Measurements from ENCODE around the gene THTPA.

THTPA gene

DNA sequence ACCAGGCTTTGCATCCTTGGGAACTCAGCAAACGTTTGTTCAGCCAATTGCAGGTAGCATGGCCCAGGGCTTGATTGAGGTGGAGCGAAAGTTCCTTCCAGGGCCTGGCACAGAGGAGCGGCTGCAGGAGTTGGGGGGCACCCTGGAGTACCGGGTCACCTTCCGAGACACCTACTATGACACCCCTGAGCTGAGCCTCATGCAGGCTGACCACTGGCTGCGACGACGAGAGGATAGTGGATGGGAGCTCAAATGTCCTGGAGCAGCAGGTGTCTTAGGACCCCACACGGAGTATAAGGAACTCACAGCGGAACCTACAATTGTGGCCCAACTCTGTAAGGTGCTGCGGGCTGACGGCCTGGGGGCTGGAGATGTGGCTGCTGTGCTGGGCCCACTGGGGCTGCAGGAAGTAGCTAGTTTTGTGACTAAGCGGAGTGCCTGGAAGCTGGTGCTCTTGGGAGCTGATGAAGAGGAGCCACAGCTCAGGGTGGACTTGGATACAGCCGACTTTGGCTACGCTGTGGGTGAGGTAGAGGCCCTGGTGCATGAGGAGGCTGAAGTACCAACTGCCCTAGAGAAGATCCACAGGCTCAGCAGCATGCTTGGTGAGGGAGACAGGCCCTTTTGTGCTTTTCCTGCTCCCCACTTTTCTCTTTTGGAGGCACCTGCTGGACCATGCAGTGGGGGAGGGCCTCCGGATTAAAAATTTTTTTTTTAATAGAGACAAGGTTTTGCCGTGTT, 799 bp downstream of the THTPA start:
- no peak for DNase-seq

DNA sequence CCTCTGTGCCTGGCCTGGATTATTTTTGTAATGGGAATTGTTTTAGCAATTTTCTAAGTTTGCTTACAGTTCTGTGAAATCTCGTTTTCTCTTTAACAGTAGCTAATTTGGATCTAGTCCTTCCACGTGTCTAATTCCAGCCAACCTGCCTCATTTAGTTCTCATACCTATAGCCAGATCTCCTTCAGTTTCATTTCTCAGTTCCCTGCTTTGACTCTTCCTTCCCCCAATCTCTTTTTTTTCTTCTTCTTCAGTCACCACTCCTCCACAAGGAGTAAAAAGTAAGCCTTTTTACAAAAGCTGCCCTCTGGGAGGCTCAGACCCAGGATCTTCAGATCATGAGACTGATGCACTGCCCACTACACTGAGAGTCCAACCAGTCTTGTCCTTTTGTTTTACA, 1.4 kb downstream of the THTPA start:
- no peak for DNase-seq

DNA sequence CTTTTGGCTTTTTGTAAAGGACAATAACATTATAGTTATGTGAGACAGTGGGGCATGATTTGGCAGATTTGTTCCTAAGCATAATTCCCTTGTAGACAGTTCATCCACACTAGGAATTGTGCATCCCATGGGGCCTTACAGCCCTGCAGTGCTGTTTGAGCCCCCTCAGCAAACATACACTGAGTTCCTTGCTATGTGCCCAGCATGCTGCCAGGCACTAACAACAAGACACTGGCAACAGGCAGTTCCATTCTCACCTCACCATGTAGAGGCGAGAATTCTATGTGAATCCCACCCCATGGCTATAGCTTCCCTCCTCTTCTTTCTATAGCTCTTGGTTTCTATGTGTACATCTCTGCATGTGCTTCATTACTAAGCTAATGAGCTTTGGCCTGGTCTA, 1.9 kb downstream of the THTPA start:
- DNase-seq, result no peak

DNA sequence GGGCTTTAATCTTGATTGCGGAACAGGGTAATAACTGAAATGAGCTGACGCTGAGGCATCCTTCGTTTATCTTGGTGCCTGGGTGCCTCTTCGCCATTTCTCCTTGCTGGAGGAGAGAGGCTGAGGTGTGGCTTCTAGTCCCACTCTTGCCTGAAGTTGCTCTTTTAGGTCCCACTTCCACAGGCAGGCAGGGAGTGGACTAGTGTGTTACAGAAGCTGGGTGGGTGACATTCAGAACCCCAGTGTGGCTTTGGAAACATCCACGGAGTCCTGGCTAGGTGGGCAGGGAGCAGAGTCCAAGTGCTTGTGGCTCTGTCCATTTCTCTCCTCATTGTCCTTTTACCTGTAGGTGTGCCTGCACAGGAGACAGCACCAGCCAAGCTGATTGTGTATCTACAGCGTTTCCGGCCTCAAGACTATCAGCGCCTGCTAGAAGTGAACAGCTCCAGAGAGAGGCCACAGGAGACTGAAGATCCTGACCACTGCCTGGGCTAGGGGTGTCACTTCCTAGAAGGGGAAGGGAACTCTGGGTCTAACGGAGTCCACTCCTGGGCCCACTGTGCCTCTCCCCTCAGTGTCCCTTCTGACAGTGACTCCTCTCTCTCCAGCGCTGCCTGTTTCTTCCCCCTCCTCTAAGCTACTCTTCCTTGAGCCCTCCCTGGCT, 2.4 kb downstream of the THTPA start:
- DNase-seq, result no peak

DNA sequence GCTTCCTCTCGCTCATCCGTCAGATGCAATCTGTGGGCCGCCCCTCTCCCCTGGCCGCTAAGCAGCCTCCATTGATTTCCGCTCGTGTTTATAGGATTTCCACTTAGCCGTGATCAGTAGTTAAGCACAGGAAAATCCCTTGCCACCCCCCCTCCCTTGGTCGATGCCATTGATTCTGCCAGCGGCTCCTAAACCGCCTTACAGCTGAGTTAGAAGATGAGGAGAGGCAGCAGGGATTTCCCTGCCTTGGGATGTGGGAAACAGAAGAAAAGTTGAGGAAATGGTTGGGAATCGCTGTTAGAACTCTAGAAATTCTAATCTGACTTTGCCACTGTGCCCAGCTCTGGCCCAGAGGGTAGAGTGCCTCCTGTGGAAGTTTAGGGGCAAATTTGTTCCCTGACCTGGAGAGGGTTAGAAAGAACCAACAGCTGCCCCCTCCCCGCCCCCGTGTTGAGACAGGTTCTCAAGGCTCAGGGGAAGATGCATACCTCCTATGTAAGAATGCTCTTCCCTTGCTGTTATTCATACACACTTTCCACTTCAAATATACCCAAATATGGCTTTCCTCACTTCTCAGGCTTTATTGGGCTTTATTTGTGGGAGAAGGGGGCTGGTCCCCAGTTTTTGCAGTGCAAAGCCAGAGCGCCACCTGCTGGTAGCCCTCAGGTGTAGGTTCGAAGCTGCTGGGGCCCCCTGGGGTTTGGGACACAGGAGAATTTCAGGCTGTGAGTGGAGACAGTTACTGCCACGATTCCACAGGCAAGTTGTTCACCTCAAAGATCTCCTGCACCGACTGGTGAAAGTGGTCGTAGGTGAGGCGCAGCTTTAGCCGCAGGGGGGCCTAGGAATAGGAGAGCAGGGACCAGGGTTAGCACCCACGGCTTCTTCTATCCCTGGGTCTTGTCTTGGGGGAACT, 3.2 kb downstream of the THTPA start:
- DNase-seq, result peak; percentile 45 to 46

DNA sequence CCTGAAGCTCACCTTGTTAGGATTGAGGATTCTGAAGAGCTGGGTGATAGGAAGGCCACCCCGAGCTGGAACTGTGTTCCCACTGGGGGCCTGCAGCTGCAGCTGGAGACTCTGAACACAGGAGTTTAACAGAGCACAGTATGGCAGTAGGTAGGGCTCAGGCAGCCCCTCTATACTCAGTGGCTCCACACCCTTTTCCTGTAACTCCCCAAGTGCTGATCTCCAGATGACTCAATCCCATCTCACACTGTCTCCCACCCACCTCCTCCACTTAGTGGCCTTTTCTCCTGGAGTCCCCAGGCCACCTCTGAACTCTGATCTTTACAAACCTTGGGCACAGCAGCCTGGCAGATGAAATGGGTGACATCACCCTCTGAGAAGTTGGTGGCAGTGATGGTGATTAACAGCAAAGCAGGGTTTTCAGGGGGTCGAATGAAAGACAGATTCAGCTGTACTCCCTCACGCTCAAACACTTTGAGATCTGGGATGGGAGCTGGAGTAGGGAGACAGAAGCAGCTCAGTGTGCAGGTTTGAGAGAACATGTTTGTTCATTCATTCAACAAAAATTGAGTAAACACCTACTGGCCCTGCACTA, 4.0 kb downstream of the THTPA start:
- DNase-seq, result no peak

DNA sequence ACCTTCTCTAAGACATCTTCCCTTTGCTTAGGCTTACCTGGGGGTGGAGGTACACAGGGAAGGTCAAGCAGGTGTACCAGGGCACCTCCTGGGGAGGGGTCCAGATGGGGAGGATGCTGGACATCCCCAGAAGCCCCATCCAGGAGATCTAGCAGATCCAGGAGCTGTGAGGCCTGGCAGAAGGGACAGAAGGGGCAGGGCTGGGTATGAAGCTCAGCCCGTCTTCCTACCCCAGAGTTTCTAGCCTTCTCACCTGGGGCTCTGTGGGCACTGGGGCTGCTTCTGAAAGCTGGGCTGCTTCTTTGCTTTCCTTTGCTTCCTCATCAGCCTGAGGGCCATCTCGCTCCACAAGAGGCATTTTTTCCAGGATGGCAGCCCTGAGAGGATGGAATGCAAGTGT, 5.2 kb downstream of the THTPA start:
- no peak for DNase-seq

DNA sequence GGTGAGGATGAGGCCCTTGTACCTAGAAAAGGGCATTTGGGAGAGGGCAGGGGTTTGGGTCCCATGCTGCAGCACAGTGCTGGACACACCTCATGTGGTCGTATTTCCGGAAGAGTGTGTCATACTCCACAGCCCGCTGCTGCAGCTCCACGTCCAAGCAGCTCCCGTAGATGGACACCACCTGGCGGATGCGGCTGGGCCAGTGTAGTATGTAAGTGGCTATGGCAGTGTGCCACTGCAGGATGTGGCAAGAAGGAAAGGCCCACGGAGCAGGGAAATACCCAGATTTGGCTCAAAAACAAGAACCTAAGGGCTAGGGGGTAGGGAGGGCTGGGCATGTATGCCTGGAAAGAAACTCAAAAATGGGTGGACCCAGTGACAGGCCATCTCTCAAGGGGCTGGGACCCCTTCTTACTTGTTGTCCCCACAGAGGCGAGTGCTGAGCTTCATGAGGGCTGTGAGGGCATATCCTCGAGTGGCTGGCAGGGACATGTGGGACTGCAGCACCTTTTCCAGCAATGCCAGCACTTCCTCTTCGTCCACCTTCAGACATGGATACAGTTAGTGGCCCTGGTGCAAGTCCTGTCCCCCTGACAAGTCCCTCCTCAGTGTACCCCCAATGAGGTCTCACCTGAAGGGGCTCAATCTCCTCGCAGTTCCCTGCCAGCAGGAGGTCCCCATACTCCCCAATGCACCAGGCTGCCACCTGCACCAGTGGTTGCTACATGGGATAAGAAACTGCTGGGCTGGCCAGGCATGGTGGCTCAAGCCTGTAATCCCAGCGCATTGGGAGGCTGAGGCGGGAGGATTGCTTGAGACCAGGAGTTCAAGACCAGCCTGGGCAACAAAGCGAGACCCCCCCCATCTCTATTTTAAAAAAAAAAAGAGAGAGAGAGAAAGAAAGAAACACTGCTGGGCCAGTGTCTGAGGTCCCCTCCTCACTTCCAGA, 6.1 kb downstream of the THTPA start:
- DNase-seq, result no peak

DNA sequence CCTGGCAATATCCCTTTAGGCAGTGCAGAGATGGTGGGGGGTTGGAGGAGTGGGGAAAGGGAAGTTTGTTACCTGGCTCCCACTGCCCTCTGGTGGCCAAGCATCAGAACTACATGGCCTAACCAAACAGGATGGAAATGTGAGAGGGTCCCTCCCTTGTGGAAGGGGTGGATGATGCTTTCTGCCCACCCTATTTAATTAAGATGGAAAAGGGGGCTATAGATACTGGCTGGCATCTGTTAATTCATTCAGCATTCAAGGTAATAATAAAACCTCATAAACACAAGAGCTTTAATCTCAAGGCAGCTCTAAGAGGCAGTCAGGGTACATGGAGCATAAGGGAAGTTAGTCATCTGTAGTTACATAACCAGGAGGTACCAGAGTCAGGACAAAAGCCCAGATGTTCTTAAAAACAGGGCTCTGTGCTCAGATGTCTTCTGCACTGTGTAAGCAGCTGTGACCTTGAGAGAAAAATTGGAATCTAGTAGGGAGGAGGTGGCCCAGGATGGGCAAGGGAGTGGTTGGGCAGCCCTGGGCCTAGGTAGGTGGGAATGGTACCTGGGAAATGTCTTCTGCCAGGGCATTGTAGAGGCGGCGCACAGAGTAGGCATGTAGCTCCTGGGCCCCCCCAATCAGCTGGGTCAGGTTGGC, 6.9 kb downstream of the THTPA start:
- peak; percentile 32 to 35 for DNase-seq

DNA sequence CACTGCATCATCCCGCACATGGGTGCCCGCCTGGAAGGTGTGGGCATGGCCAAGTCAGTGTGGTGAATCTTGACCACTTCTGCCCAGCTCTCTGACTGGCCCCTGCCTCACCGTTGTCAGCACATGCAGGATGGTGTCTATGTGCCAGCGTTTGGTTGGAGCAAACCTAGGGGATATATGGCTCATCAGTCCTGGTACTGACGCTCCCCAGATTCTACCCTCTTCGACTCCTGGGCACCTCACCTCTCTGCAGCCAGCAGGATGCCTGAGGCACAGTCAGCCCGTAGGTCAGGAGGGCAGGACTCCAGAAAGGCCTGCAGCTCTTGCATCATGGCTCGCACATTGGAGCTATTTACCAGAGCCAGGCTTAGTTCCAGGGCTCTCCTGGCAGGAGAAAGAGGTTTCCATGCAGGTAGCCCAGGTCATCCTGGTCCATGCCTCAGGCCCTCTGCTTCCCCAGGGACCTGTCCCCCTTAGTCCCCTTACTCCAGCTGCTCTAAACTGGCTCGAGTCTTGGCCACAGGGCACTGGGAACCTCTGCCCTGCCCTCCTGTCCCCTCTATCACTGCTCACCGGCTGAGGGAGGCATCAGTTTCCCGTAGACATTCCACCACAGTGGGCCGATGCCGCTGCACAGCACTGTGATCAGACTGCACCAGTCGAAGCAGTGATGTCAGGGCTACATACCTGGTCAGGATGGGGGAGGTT, 7.6 kb downstream of the THTPA start:
- DNase-seq, result no peak

DNA sequence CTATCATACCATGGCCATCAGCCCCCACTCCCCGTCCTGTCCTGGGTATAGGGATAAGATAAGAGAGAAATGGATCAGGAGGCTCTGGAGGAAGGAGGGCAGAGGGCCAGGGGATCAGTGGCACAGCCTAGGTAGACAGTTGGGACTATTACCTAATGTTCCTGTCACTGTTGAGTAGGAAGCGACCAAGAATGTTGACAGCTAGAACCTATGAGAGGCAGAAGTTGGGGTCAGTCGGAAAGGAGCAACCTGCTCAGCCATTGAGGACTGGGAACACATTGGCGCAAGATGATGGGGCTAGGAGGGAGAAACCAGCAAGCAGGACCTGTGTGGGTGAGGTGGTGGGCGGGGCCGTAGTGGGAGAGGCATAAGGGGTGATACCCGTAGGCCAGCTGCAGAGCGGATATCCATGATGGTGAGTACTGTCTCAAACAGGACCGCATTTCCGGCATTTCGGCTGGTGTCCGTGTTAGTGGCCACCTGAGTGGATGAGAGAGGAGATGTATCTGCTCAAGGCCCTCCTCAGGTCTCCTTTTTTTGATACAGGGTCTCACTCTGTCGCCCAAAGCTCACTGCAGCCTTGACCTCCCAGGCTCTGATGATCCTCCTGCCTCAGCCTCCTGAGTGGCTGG, 8.2 kb downstream of the THTPA start:
- no peak for DNase-seq

DNA sequence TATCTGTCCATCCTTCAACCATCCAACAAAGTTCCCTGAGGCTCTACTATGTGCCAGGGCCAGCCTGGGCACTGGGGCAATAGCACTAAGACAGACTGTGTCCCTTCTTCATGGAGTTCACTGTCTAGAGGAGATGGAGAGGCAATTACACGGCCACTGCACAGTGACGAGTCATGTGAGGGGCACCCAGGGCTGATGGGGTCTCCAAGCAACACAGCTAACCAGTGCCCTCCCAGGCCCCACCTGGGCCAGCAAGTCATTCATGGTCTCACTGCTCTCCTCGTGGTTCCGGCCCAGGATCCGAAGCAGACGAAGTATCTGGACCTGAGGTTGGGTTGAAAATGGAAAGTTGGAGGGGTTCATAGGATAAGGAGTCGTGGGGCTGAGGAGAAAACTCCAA, 8.8 kb downstream of the THTPA start:
- DNase-seq, result no peak

DNA sequence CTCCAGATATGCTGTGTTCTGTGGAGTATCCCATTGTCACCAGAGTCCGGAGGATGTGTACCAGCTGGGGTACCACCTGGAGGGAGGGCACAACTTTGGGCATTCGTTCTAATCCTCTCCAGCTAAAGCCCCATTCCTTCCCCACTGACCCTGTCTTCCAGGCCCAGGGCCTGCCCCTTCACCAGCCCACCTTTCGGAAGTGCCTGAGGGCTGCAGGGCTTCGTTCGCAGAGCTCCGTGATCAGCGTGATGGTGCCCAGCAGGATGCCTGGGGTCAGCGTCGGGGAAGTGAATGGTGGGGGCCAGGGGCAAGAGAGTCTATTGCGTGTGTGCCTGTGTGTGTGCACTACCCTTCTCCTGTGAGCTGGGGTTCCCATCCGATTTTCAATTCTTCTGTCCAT, 9.6 kb downstream of the THTPA start:
- no peak for DNase-seq

DNA sequence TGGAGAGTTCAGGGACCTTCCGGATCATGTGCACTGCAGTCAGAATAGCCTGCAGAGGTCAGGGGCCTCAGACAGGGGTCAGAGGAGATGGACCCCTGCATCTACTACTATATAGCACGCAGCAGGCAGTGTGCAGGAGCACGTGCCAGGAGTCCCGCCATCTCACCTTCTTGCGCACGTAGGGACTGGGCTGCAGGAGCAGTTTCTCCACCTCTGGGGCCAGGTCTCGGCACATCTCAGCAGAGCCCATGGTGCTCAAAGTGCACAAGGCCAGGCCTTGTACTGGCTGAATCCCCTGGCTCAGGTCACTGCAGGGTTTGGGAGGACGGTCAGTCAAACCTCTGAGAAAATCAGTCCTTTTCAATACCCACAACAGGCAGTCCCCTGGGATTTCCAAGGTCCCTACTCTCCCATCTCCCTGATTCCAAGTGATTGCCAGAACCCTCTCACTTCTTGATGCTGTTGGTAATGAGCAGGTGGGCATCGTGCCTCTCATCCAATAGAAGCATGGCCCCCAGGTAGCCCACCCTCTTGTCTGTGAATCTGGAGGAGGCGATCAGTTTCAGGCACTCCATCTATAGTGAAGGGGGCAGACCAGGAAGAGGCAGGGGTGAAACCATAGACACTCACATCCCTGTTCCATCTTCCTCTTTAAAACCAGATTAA, 10.2 kb downstream of the THTPA start:
- DNase-seq, result no peak

DNA sequence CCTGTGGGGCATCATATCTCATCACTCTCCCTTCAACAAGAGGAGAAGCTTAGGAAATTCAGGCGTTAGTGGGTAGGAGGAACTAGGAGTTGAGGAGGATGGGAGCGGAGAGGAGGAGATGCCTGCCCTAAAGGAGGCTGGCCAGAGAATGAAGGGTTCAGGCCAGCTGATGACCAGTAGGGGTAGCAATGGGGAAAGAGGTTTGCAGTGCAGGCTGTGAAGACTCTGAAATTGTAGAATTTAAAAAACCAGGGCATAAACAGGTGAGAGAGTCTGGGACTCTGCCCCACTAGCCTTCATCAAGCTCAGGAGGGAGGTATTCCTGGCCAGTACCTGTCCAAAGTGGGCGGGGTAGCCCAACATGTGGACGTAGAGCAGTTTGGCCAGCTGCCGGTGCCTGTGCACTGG, 10.7 kb downstream of the THTPA start:
- peak in 1 of 2 experiments; percentile 19 for DNase-seq

DNA sequence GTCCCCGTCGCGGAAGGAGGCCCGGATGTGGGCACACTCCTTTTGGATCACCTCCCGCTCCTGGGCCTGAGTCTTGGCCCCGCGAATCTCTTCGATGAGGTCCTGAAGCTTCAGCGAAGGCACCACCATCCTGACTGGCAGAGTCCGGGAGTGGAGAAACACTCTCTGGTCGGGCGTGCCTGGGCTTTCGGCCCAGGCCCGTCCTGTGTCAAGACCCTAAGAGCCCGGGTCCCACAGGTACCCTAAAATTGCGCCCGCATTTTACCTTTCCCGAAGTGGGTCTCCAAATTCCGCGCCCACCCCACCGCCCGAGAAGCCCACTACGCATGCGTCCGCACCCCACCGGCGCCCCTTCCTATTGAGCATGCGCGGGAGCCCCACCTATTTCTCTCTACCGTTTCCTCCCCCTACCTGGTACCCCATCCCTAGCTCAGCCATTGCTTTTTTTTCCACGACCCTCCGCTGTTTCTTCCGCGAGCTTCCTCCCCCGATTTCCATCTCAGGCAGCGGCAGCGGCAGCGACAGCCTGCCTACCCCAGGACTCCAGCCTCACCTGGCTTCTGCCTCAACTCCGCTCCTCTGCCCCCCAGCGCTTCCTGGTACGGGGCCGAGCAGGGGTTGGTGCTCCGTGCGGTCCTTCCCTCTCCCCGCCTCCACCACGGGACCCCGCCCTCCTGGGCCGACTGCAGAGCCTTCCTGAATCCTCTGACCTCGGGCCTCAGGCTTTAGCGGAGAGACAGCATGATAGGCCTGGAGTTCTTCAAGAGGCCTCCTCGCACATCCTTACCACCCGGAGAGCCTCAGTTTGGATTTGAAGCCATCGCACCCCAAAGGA, 11.3 kb downstream of the THTPA start, which contains the start of gene AP1G2:
TSS of gene AP1G2 (minus strand) at position 606 of the 835 bp plus-strand sequence. CDS start at position 129, 477 bp downstream.
- peak; percentile 81 for DNase-seq

DNA sequence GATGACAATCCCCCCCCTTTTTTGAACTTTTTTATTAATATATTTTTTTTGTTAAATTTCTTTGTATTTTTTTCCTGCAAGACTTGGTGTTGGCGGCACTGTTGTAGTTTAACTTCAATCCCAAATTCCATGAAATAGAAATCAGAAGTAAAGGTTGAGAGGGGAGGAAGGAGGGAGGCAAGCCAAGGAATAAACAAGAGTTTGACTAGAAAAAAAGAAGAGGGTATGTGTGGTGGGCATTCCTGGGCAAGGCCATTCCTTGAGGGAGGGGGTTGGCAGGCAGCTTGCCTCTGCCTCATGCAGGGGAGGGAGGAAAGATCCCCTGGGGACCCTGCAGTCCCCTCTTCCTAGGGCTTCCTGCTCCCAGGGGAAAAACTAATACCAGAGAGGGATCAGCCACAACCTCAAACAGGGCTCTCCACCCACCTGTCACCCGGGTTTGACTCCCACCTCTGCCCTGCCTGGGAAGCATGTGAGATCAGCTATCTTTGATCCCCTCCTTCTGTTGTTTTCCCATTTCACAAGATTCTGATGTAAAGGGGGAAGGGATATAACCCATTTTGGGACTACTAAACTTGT, 12.0 kb downstream of the THTPA start:
- DNase-seq, result no peak

Measured in AML-193 (cell line).